ENCODE data around the gene IGF1.

Gene IGF1

GRCh38 chr12:102438047-102438826 is 42.1 kb downstream of the IGF1 start:
- Histone ChIP-seq H3K4me3 (ENCODE audit: low read length) (no peak overlapping the region), H3K9ac (ENCODE audit: low read length) (no peak overlapping the region), H2BK120ac (ENCODE audit: low read depth, low read length) (no peak overlapping the region), H3K27me3 (ENCODE audit: insufficient read depth, low read length, poor library complexity) (no peaks in the 10 kb centered on the region), H2BK5ac (ENCODE audit: low read length) (no peak overlapping the region), H3K23ac (ENCODE audit: low read length) (no peak overlapping the region), H3K79me1 (ENCODE audit: low read length) (no peaks in the 10 kb centered on the region), H3K4ac (ENCODE audit: low read depth, low read length) (no peak overlapping the region), H2BK15ac (replicated peaks; ENCODE audit: low read depth) (no peak overlapping the region), H3K79me2 (ENCODE audit: control insufficient read depth, insufficient read depth, low read length) (no peaks in the 10 kb centered on the region), H3K18ac (ENCODE audit: low read length) (no peak overlapping the region), H3K4me1 (ENCODE audit: control insufficient read depth, low read depth, low read length) (no peaks in the 10 kb centered on the region), H4K8ac (ENCODE audit: low read depth, low read length) (no peak overlapping the region), H2AK5ac (ENCODE audit: low read length) (no peak overlapping the region), H3K4me2 (ENCODE audit: low read length) (no peak overlapping the region), H3K36me3 (ENCODE audit: control insufficient read depth, insufficient read depth, low read length) (no peaks in the 10 kb centered on the region), H3K56ac (ENCODE audit: low read length) (no peak overlapping the region), H4K5ac (ENCODE audit: low read length) (no peak overlapping the region), H3K27ac (ENCODE audit: low read depth, low read length) (no peak overlapping the region)
- WGBS (ENCODE audit: extremely low coverage, insufficient coverage, low lambda C conversion rate), result no CpG with 5 or more reads among the region's 11 CpGs
- no peak for DNase-seq

- Histone ChIP-seq H3K56ac (ENCODE audit: low read length) (no peak overlapping the region), H3K23ac (ENCODE audit: low read length) (no peak overlapping the region), H2BK120ac (ENCODE audit: low read depth, low read length) (no peak overlapping the region), H3K4me1 (ENCODE audit: control insufficient read depth, low read depth, low read length) (no peaks in the 10 kb centered on the region), H3K27me3 (ENCODE audit: insufficient read depth, low read length, poor library complexity) (no peaks in the 10 kb centered on the region), H3K4ac (ENCODE audit: low read depth, low read length) (no peak overlapping the region), H3K36me3 (ENCODE audit: control insufficient read depth, insufficient read depth, low read length) (no peaks in the 10 kb centered on the region), H3K27ac (ENCODE audit: low read depth, low read length) (no peak overlapping the region), H3K9ac (ENCODE audit: low read length) (no peak overlapping the region), H4K8ac (ENCODE audit: low read depth, low read length) (no peak overlapping the region), H4K5ac (ENCODE audit: low read length) (no peak overlapping the region), H2AK5ac (ENCODE audit: low read length) (no peak overlapping the region), H2BK5ac (ENCODE audit: low read length) (no peak overlapping the region), H2BK15ac (replicated peaks; ENCODE audit: low read depth) (no peak overlapping the region), H3K79me1 (ENCODE audit: low read length) (no peaks in the 10 kb centered on the region), H3K4me2 (ENCODE audit: low read length) (no peak overlapping the region), H3K18ac (ENCODE audit: low read length) (no peak overlapping the region), H3K4me3 (ENCODE audit: low read length) (no peak overlapping the region), H3K79me2 (ENCODE audit: control insufficient read depth, insufficient read depth, low read length) (no peaks in the 10 kb centered on the region)
- no CpG with 5 or more reads among the region's 3 CpGs for WGBS (ENCODE audit: extremely low coverage, insufficient coverage, low lambda C conversion rate)
- DNase-seq, result no peak
Observed at GRCh38 chr12:102437511-102437910, 42.9 kb downstream of the IGF1 start.

DNA sequence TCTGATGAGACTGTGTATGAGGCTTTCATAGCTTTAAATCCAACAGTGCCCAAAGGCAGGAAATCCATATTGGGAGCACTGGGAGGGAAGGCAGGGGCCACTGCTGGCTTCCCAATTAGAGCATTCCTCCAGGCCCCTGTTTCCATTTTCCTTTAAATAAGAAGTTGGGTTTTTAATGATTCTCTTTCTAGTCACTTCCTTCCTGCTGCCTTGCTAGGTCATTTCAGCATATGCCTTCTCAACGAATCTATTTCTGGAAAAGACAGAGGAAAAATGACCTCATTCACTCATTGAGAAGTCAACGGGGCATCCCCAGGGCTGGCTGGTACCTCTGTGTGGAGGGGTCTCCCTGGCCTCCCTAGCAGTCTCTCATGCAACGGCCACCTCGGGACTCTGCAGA is 43.5 kb downstream of the IGF1 start:
- H3K27ac ChIP-seq (ENCODE audit: low read depth, low read length), result no peak overlapping the region
- H3K79me2 ChIP-seq (ENCODE audit: control insufficient read depth, insufficient read depth, low read length), result no peaks in the 10 kb centered on the region
- no peaks in the 10 kb centered on the region for H3K4me1 ChIP-seq (ENCODE audit: control insufficient read depth, low read depth, low read length)
- H3K18ac ChIP-seq (ENCODE audit: low read length), result no peak overlapping the region
- WGBS (ENCODE audit: extremely low coverage, insufficient coverage, low lambda C conversion rate), result no CpG with 5 or more reads among the region's 4 CpGs
- no peak overlapping the region for H2BK120ac ChIP-seq (ENCODE audit: low read depth, low read length)
- H3K79me1 ChIP-seq (ENCODE audit: low read length), result no peaks in the 10 kb centered on the region
- DNase-seq, result no peak
- H4K8ac ChIP-seq (ENCODE audit: low read depth, low read length), result no peak overlapping the region
- no peak overlapping the region for H3K4me3 ChIP-seq (ENCODE audit: low read length)
- H3K4me2 ChIP-seq (ENCODE audit: low read length), result no peak overlapping the region
- H2AK5ac ChIP-seq (ENCODE audit: low read length), result no peak overlapping the region
- no peak overlapping the region for H3K56ac ChIP-seq (ENCODE audit: low read length)
- no peak overlapping the region for H4K5ac ChIP-seq (ENCODE audit: low read length)
- H3K27me3 ChIP-seq (ENCODE audit: insufficient read depth, low read length, poor library complexity), result no peaks in the 10 kb centered on the region
- H2BK15ac ChIP-seq (replicated peaks; ENCODE audit: low read depth), result no peak overlapping the region
- no peak overlapping the region for H3K4ac ChIP-seq (ENCODE audit: low read depth, low read length)
- no peak overlapping the region for H2BK5ac ChIP-seq (ENCODE audit: low read length)
- H3K9ac ChIP-seq (ENCODE audit: low read length), result no peak overlapping the region
- no peaks in the 10 kb centered on the region for H3K36me3 ChIP-seq (ENCODE audit: control insufficient read depth, insufficient read depth, low read length)
- no peak overlapping the region for H3K23ac ChIP-seq (ENCODE audit: low read length)

DNA sequence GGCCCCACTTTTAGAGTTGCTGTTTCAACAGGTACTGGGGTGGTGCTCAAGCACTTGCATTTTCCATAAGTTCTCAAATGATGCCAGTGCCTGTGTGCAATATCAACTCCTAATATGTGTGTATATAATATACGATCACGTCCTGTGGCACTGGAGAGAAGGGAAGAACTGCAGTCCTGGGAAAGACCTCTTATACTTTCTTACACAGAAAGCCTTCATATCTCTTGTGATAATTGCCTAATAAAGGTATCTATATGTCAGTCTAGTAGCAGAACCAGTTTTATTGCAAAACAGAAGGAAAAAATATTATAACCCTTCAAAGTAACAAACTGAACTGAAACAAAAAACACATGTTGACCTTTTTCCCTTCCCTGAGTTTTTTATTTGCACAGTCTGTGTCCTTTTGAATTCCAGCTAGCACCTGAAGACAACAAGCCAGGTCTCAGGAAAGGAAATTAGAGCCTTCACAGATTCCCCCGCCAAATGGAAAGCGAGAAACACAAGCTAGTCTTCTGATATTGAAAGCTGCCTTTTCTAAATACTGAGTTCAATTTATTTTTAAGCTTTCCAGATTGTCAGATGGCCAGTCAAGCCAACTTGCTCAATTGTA is 44.4 kb downstream of the IGF1 start:
- Histone ChIP-seq H3K79me1 (ENCODE audit: low read length) (no peaks in the 10 kb centered on the region), H3K9ac (ENCODE audit: low read length) (no peak overlapping the region), H3K27me3 (ENCODE audit: insufficient read depth, low read length, poor library complexity) (no peaks in the 10 kb centered on the region), H2AK5ac (ENCODE audit: low read length) (no peak overlapping the region), H2BK15ac (replicated peaks; ENCODE audit: low read depth) (no peak overlapping the region), H3K4ac (ENCODE audit: low read depth, low read length) (no peak overlapping the region), H3K79me2 (ENCODE audit: control insufficient read depth, insufficient read depth, low read length) (no peaks in the 10 kb centered on the region), H4K8ac (ENCODE audit: low read depth, low read length) (no peak overlapping the region), H3K27ac (ENCODE audit: low read depth, low read length) (no peak overlapping the region), H3K18ac (ENCODE audit: low read length) (no peak overlapping the region), H4K5ac (ENCODE audit: low read length) (no peak overlapping the region), H2BK5ac (ENCODE audit: low read length) (no peak overlapping the region), H2BK120ac (ENCODE audit: low read depth, low read length) (no peak overlapping the region), H3K4me1 (ENCODE audit: control insufficient read depth, low read depth, low read length) (no peaks in the 10 kb centered on the region), H3K4me3 (ENCODE audit: low read length) (no peak overlapping the region), H3K4me2 (ENCODE audit: low read length) (no peak overlapping the region), H3K23ac (ENCODE audit: low read length) (no peak overlapping the region), H3K36me3 (ENCODE audit: control insufficient read depth, insufficient read depth, low read length) (no peaks in the 10 kb centered on the region), H3K56ac (ENCODE audit: low read length) (no peak overlapping the region)
- DNase-seq, result no peak
- no CpG with 5 or more reads among the region's 4 CpGs for WGBS (ENCODE audit: extremely low coverage, insufficient coverage, low lambda C conversion rate)

- Histone ChIP-seq H3K4me3 (ENCODE audit: low read length) (no peak overlapping the region), H3K27me3 (ENCODE audit: insufficient read depth, low read length, poor library complexity) (no peaks in the 10 kb centered on the region), H3K79me1 (ENCODE audit: low read length) (no peaks in the 10 kb centered on the region), H2BK15ac (replicated peaks; ENCODE audit: low read depth) (no peak overlapping the region), H2AK5ac (ENCODE audit: low read length) (no peak overlapping the region), H3K4me2 (ENCODE audit: low read length) (no peak overlapping the region), H3K36me3 (ENCODE audit: control insufficient read depth, insufficient read depth, low read length) (no peaks in the 10 kb centered on the region), H2BK5ac (ENCODE audit: low read length) (no peak overlapping the region), H3K27ac (ENCODE audit: low read depth, low read length) (no peak overlapping the region), H3K4me1 (ENCODE audit: control insufficient read depth, low read depth, low read length) (no peaks in the 10 kb centered on the region), H4K8ac (ENCODE audit: low read depth, low read length) (no peak overlapping the region), H4K5ac (ENCODE audit: low read length) (no peak overlapping the region), H3K23ac (ENCODE audit: low read length) (no peak overlapping the region), H3K9ac (ENCODE audit: low read length) (no peak overlapping the region), H3K18ac (ENCODE audit: low read length) (no peak overlapping the region), H3K56ac (ENCODE audit: low read length) (no peak overlapping the region), H3K4ac (ENCODE audit: low read depth, low read length) (no peak overlapping the region), H3K79me2 (ENCODE audit: control insufficient read depth, insufficient read depth, low read length) (no peaks in the 10 kb centered on the region), H2BK120ac (ENCODE audit: low read depth, low read length) (no peak overlapping the region)
- DNase-seq, result no peak
- WGBS (ENCODE audit: extremely low coverage, insufficient coverage, low lambda C conversion rate), result no CpG with 5 or more reads among the region's 1 CpG
Observed at GRCh38 chr12:102433304-102433703, 47.1 kb downstream of the IGF1 start.
